HG02870 (cell line): ENCODE data around the gene ADNP.
A peak's percentile ranks its signal among the peaks of the same experiment; 100 is the strongest.
"Not testable (repeated sequence)": the region's sequence is repeated elsewhere in the genome, so short reads cannot be mapped to it uniquely, and the experiment has no call there.

Experiments used
- ATAC-seq: cut with Tn5 transposase; IDR thresholded peaks from one replicate; pipeline ENCODE4 v1.9.1; 2021; ENCODE audit warnings: mild to moderate bottlenecking, moderate library complexity; ENCODE audit not compliant: unreplicated experiment

Gene ADNP

GRCh38 chr20:50931306-50932015 lies at the start of gene ADNP:
TSS of gene ADNP (minus strand) at chr20:50931437. CDS start at chr20:50903996, 27,441 bp downstream.
- peak; percentile 51 for ATAC-seq

GRCh38 chr20:50980071-50980681 lies 48.9 kb upstream of the ADNP start:
- no peak for ATAC-seq

GRCh38 chr20:50978533-50978932 lies 47.3 kb upstream of the ADNP start:
- not testable (repeated sequence) for ATAC-seq

GRCh38 chr20:50977066-50978021 lies 46.1 kb upstream of the ADNP start:
- no peak for ATAC-seq

- ATAC-seq, result no peak
These were observed 44.6 kb upstream of the ADNP start for GRCh38 chr20:50975701-50976330.

- no peak for ATAC-seq
These were observed 38.7 kb upstream of the ADNP start for GRCh38 chr20:50969912-50970311.

- ATAC-seq, result no peak
These were observed 38.2 kb upstream of the ADNP start for GRCh38 chr20:50969435-50969834.

GRCh38 chr20:50968289-50968688 lies 37.1 kb upstream of the ADNP start:
- no peak for ATAC-seq

- ATAC-seq, result no peak
These were observed 36.3 kb upstream of the ADNP start for GRCh38 chr20:50967586-50967985.

- ATAC-seq, result no peak
These were observed 28.4 kb upstream of the ADNP start for GRCh38 chr20:50959543-50960126.

GRCh38 chr20:50958615-50959542 lies 27.6 kb upstream of the ADNP start, which contains the start of gene MOCS3:
TSS of gene MOCS3 (plus strand) at chr20:50958818. CDS start at chr20:50958843, 25 bp downstream.
- ATAC-seq, result peak; percentile 84

GRCh38 chr20:50957798-50958614 lies 26.8 kb upstream of the ADNP start, which contains the start of gene DPM1:
TSS of gene DPM1 (minus strand) at chr20:50958532. CDS start at chr20:50958523, 9 bp downstream.
- peak; percentile 73 for ATAC-seq

GRCh38 chr20:50957276-50957675 lies 26.0 kb upstream of the ADNP start:
- no peak for ATAC-seq

GRCh38 chr20:50953821-50954220 lies 22.6 kb upstream of the ADNP start:
- no peak for ATAC-seq

GRCh38 chr20:50953196-50953595 lies 22.0 kb upstream of the ADNP start:
- no peak for ATAC-seq

- no peak for ATAC-seq
These were observed 17.0 kb upstream of the ADNP start for GRCh38 chr20:50948132-50948785.

GRCh38 chr20:50943069-50943468 lies 11.8 kb upstream of the ADNP start:
- ATAC-seq, result no peak

- ATAC-seq, result no peak
These were observed 2.4 kb upstream of the ADNP start for GRCh38 chr20:50933589-50933988.
